ENCODE results near the gene AHSG.

Gene AHSG

GRCh38 chr3:186594591-186595113, 18.2 kb upstream of the AHSG start:
- TF ChIP-seq ZFX (IDR thresholded peaks at IDR 0.05; ENCODE audit: borderline replicate concordance), result no peak
- TF ChIP-seq, protein P1, sequence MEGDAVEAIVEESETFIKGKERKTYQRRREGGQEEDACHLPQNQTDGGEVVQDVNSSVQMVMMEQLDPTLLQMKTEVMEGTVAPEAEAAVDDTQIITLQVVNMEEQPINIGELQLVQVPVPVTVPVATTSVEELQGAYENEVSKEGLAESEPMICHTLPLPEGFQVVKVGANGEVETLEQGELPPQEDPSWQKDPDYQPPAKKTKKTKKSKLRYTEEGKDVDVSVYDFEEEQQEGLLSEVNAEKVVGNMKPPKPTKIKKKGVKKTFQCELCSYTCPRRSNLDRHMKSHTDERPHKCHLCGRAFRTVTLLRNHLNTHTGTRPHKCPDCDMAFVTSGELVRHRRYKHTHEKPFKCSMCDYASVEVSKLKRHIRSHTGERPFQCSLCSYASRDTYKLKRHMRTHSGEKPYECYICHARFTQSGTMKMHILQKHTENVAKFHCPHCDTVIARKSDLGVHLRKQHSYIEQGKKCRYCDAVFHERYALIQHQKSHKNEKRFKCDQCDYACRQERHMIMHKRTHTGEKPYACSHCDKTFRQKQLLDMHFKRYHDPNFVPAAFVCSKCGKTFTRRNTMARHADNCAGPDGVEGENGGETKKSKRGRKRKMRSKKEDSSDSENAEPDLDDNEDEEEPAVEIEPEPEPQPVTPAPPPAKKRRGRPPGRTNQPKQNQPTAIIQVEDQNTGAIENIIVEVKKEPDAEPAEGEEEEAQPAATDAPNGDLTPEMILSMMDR (IDR thresholded peaks at IDR 0.05), result no peak
- H3K27ac ChIP-seq, result no peak overlapping the region

DNA sequence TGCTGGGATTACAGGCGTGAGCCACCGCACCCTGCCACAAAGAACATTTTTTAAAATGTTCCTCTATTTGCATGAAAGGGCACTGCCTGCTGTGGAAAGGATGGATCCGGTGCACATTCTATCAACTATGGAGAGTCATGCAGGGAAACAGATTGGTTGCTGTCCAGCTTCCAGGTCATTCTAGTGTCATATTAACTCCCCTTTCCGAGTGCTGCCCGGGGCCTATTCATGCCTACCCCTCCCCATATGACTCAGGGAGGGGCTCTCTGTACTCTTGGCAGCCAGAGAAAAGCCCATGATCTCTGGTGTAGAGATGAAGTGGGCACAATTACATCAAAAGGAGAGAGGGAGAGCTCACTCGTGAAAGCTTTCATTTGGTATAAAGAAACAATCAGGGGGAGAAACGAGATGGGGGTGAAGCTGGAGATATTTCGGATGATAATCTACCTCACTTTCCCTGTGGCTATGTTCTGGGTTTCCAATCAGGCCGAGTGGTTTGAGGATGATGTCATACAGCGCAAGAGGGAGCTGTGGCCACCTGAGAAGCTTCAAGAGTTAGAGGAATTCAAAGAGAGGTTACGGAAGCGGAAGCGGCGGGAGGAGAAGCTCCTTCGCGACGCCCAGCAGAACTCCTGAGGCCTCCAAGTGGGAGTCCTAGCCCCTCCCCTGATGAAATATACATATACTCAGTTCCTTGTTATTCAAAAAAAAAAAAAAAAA, 16.1 kb upstream of the AHSG start:
- H3K27ac ChIP-seq, result no peak overlapping the region
- TF ChIP-seq, protein P1 (IDR thresholded peaks at IDR 0.05), result no peak
- TF ChIP-seq ZFX (IDR thresholded peaks at IDR 0.05; ENCODE audit: borderline replicate concordance), result no peak

DNA sequence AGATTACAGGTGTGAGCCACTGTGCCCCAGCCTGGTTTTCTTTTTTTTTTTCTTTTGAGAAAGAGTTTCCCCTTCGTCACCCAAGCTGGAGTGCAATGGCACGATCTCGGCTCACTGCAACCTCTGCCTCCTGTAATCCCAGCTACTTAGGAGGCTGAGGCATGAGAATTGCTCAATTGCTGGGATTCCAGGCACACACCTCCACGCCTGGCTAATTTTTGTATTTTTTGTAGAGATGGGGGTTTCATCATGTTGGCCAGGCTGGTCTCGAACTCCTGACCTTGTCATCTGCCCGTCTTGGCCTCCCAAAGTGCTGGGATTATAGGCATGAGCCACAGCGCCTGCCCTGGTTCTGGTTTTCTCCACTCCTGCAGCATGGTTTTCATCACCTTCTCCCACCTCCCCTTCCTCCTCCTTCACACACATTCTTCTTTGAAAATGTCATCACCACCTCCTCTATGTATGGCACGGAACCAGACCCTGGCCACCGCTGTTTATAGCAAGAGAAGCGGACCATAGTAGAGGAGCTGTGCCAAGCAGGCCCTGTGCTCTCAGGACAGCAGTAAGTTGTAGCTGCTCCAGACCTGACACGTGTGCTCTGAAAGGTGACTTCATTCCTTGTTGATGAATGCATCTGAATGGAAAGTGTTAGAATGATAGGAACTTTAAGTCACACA, 14.6 kb upstream of the AHSG start:
- H3K27ac ChIP-seq, result no peak overlapping the region
- no peak for TF ChIP-seq ZFX (IDR thresholded peaks at IDR 0.05; ENCODE audit: borderline replicate concordance)
- TF ChIP-seq, protein P1 (IDR thresholded peaks at IDR 0.05), result no peak

DNA sequence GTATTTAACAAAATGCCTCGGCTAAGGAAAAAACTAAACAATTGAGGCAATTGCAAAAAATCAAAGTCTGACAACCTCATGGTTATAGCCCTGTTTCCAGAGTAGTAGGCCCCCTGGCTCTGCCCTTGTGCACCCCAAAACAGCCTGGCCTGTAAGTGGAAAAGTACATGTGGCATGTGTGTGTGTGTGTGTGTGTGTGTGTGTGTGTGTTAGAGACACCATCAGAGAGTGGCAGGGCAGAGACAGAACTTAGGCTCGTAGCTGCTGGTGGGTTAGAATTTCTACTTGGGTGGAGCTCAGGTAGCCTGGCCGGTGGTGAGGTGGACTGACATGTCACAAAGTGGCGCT, 14.1 kb upstream of the AHSG start:
- no peak overlapping the region for H3K27ac ChIP-seq
- TF ChIP-seq, protein P1 (IDR thresholded peaks at IDR 0.05), result no peak
- TF ChIP-seq ZFX (IDR thresholded peaks at IDR 0.05; ENCODE audit: borderline replicate concordance), result no peak

- no peak overlapping the region for H3K27ac ChIP-seq
- no peak for TF ChIP-seq ZFX (IDR thresholded peaks at IDR 0.05; ENCODE audit: borderline replicate concordance)
- TF ChIP-seq, protein P1 (IDR thresholded peaks at IDR 0.05), result no peak
Measured at GRCh38 chr3:186599142-186599784, 13.6 kb upstream of the AHSG start.

GRCh38 chr3:186599785-186600166, 13.1 kb upstream of the AHSG start:
- TF ChIP-seq, protein P1 (IDR thresholded peaks at IDR 0.05), result no peak
- TF ChIP-seq ZFX (IDR thresholded peaks at IDR 0.05; ENCODE audit: borderline replicate concordance), result no peak
- H3K27ac ChIP-seq, result no peak overlapping the region

GRCh38 chr3:186600896-186601295, 12.0 kb upstream of the AHSG start:
- H3K27ac ChIP-seq, result no peak overlapping the region
- TF ChIP-seq ZFX (IDR thresholded peaks at IDR 0.05; ENCODE audit: borderline replicate concordance), result no peak
- TF ChIP-seq, protein P1 (IDR thresholded peaks at IDR 0.05), result no peak

Data from 22Rv1 (cell line).